KOPT-K1 (cell line): ENCODE measurements around the gene TUBA1B.

Experiments
- H3K27ac ChIP-seq: fragments of 200-600 bp; sonication (generic); 2 replicates; pipeline ENCODE4 v1.5.1; 2016; ENCODE audit warnings: antibody characterized with exemption, mild to moderate bottlenecking, low read depth, low read length; ENCODE audit not compliant: poor library complexity, severe bottlenecking
- H3K36me3 ChIP-seq: fragments of 200-600 bp; sonication (generic); 2 replicates; pipeline ENCODE4 v1.5.1; 2017; ENCODE audit warnings: antibody characterized with exemption, mild to moderate bottlenecking, low read length, moderate library complexity; ENCODE audit not compliant: insufficient read depth
- H3K9me3 ChIP-seq: fragments of 200-600 bp; sonication (generic); 2 replicates; pipeline ENCODE4 v1.5.1; 2017; ENCODE audit warnings: antibody characterized with exemption, low read length, mild to moderate bottlenecking; ENCODE audit not compliant: insufficient read depth, poor library complexity, severe bottlenecking

Gene TUBA1B

GRCh38 chr12:49105504-49106084 is 25.6 kb downstream of the TUBA1B start:
- Histone ChIP-seq H3K36me3 (peaks cover 45% of the 10 kb centered on the region), H3K27ac (no peak overlapping the region), H3K9me3 (no peaks in the 10 kb centered on the region)

- peaks cover 53% of the 10 kb centered on the region for H3K36me3 ChIP-seq
- H3K27ac ChIP-seq: no peak overlapping the region
- H3K9me3 ChIP-seq: no peaks in the 10 kb centered on the region
Measured at GRCh38 chr12:49104822-49105221, 26.4 kb downstream of the TUBA1B start.

- H3K9me3 ChIP-seq: no peaks in the 10 kb centered on the region
- H3K36me3 ChIP-seq: peaks cover 68% of the 10 kb centered on the region
- no peak overlapping the region for H3K27ac ChIP-seq
Measured at GRCh38 chr12:49100380-49100779, 30.8 kb downstream of the TUBA1B start.

- Histone ChIP-seq H3K36me3 (peaks cover 54% of the 10 kb centered on the region), H3K9me3 (no peaks in the 10 kb centered on the region), H3K27ac (no peak overlapping the region)
Measured at GRCh38 chr12:49098703-49099102, 32.5 kb downstream of the TUBA1B start.

- Histone ChIP-seq H3K36me3 (peaks cover 47% of the 10 kb centered on the region), H3K9me3 (no peaks in the 10 kb centered on the region)
Measured at GRCh38 chr12:49098035-49098451, 33.2 kb downstream of the TUBA1B start.

GRCh38 chr12:49097381-49097780 is 33.8 kb downstream of the TUBA1B start:
- Histone ChIP-seq H3K36me3 (peaks cover 40% of the 10 kb centered on the region), H3K9me3 (no peaks in the 10 kb centered on the region), H3K27ac (no peak overlapping the region)

More at GRCh38 chr12:49098035-49098451, 33.2 kb downstream of the TUBA1B start:
- no peak overlapping the region for H3K27ac ChIP-seq

- Histone ChIP-seq H3K9me3 (no peaks in the 10 kb centered on the region), H3K27ac (no peak overlapping the region), H3K36me3 (peaks cover 16% of the 10 kb centered on the region; the same call in 1 of the 2 replicates)
Measured at GRCh38 chr12:49094975-49095365, 36.2 kb downstream of the TUBA1B start.

- H3K36me3 ChIP-seq: peaks cover 10% of the 10 kb centered on the region; the same call in 1 of the 2 replicates
- H3K9me3 ChIP-seq: no peaks in the 10 kb centered on the region
- H3K27ac ChIP-seq: no peak within 1 kb of the TSS
Measured at GRCh38 chr12:49094160-49094974, 36.8 kb downstream of the TUBA1B start, which contains the start of gene DHH. TSS of gene DHH (minus strand) at chr12:49094801. CDS start at chr12:49094512, 289 bp downstream.

GRCh38 chr12:49093792-49094159 is 37.4 kb downstream of the TUBA1B start:
- Histone ChIP-seq H3K9me3 (no peaks in the 10 kb centered on the region), H3K27ac (no peak overlapping the region), H3K36me3 (peaks cover 10% of the 10 kb centered on the region; the same call in 1 of the 2 replicates)

GRCh38 chr12:49092816-49093406 is 38.3 kb downstream of the TUBA1B start:
- peaks cover 9% of the 10 kb centered on the region; the same call in 1 of the 2 replicates for H3K36me3 ChIP-seq
- no peak overlapping the region for H3K27ac ChIP-seq
- no peaks in the 10 kb centered on the region for H3K9me3 ChIP-seq

- Histone ChIP-seq H3K27ac (no peak overlapping the region), H3K9me3 (no peaks in the 10 kb centered on the region), H3K36me3 (peaks cover 3% of the 10 kb centered on the region; the same call in 1 of the 2 replicates)
Measured at GRCh38 chr12:49092086-49092815, 38.9 kb downstream of the TUBA1B start.

- H3K9me3 ChIP-seq: no peaks in the 10 kb centered on the region
- H3K27ac ChIP-seq: no peak overlapping the region
- H3K36me3 ChIP-seq: no peaks in the 10 kb centered on the region
Measured at GRCh38 chr12:49091836-49092085, 39.4 kb downstream of the TUBA1B start.

GRCh38 chr12:49091056-49091835 is 39.9 kb downstream of the TUBA1B start:
- Histone ChIP-seq H3K27ac (no peak overlapping the region), H3K36me3 (no peaks in the 10 kb centered on the region), H3K9me3 (no peaks in the 10 kb centered on the region)
